ENCODE data around the gene COMMD10. TPM values are rescaled to one million over a fixed set of nuclear protein-coding genes. Genes with fewer than 3 reads are reported as not detected.

COMMD10 gene
- total RNA-seq, 1 donor from 2014 or later = 51.9 TPM

GRCh38 chr5:116291271-116291670, 206.4 kb downstream of the COMMD10 start:
- DNase-seq (ENCODE audit: low spot score) = no peak

- DNase-seq (ENCODE audit: low spot score) = no peak
Observed at GRCh38 chr5:116292321-116292720, 207.5 kb downstream of the COMMD10 start.

- DNase-seq (ENCODE audit: low spot score) = no peak
Observed at GRCh38 chr5:116296335-116297072, 211.7 kb downstream of the COMMD10 start.

- DNase-seq (ENCODE audit: low spot score) = no peak
Observed at GRCh38 chr5:116297296-116297814, 212.5 kb downstream of the COMMD10 start.

GRCh38 chr5:116299746-116300640, 215.2 kb downstream of the COMMD10 start:
- DNase-seq (ENCODE audit: low spot score) = no peak

- DNase-seq (ENCODE audit: low spot score) = no peak
Observed at GRCh38 chr5:116301110-116301509, 216.3 kb downstream of the COMMD10 start.

GRCh38 chr5:116303340-116303739, 218.5 kb downstream of the COMMD10 start:
- no peak for DNase-seq (ENCODE audit: low spot score)

- DNase-seq (ENCODE audit: low spot score) = no peak
Observed at GRCh38 chr5:116303810-116304209, 219.0 kb downstream of the COMMD10 start.

GRCh38 chr5:116305899-116306298, 221.1 kb downstream of the COMMD10 start:
- no peak for DNase-seq (ENCODE audit: low spot score)

- DNase-seq (ENCODE audit: low spot score) = no peak
Observed at GRCh38 chr5:116306846-116307245, 222.0 kb downstream of the COMMD10 start.

GRCh38 chr5:116308391-116308790, 223.6 kb downstream of the COMMD10 start:
- no peak for DNase-seq (ENCODE audit: low spot score)

GRCh38 chr5:116313366-116313765, 228.5 kb downstream of the COMMD10 start:
- DNase-seq (ENCODE audit: low spot score) = no peak

- DNase-seq (ENCODE audit: low spot score) = no peak
Observed at GRCh38 chr5:116315531-116315930, 230.7 kb downstream of the COMMD10 start.

GRCh38 chr5:116318091-116318854, 233.4 kb downstream of the COMMD10 start:
- no peak for DNase-seq (ENCODE audit: low spot score)

- DNase-seq (ENCODE audit: low spot score) = no peak
Observed at GRCh38 chr5:116320486-116320885, 235.7 kb downstream of the COMMD10 start.

- DNase-seq (ENCODE audit: low spot score) = no peak
Observed at GRCh38 chr5:116329503-116329902, 244.7 kb downstream of the COMMD10 start.

- no peak for DNase-seq (ENCODE audit: low spot score)
Observed at GRCh38 chr5:116340799-116341198, 256.0 kb downstream of the COMMD10 start.

Other genes starting within 250 kb of the COMMD10 start
- 35.4 TPM for gene ATG12, start 243.5 kb upstream of the COMMD10 start, total RNA-seq
- gene AP3S1, start 243.1 kb upstream of the COMMD10 start, total RNA-seq = 59.0 TPM
- 0.49 TPM for gene LVRN, start 122.5 kb upstream of the COMMD10 start, total RNA-seq
- gene ARL14EPL, start 52.6 kb upstream of the COMMD10 start, total RNA-seq = not detected

Measured in ureter (tissue), 1 donor.